Osteoblast (primary cell): ENCODE data around the gene FBLN5. TPM values are rescaled to one million over a fixed set of nuclear protein-coding genes. Genes with fewer than 3 reads are reported as not detected.

Source experiments
- DNase-seq: peaks from one replicate; pipeline ENCODE4 v3.0.0; 2011; ENCODE audit warnings: low spot score, mixed read lengths; ENCODE audit not compliant: insufficient read length; ENCODE audit errors: missing footprints
- H2AFZ ChIP-seq: 2 replicates; pipeline ENCODE4 v1.6.0; 2011; ENCODE audit warnings: mild to moderate bottlenecking, low read length
- H3K27ac ChIP-seq: 2 replicates; pipeline ENCODE4 v1.5.1; 2011; ENCODE audit warnings: mild to moderate bottlenecking, low read depth, low read length, moderate library complexity
- H3K27me3 ChIP-seq: 2 replicates; pipeline ENCODE4 v1.6.0; 2012; ENCODE audit warnings: mild to moderate bottlenecking, control low read depth, inconsistent platforms, low read length, moderate library complexity; ENCODE audit not compliant: insufficient read depth
- H3K36me3 ChIP-seq: 2 replicates; pipeline ENCODE4 v1.5.1; 2011; ENCODE audit warnings: mild to moderate bottlenecking, low read length, control low read depth, moderate library complexity; ENCODE audit not compliant: insufficient read depth
- H3K4me1 ChIP-seq: 2 replicates; pipeline ENCODE4 v1.5.1; 2011; ENCODE audit warnings: mild to moderate bottlenecking, low read length, control low read depth, moderate library complexity; ENCODE audit not compliant: insufficient read depth
- H3K4me2 ChIP-seq: 2 replicates; pipeline ENCODE4 v1.6.0; 2011; ENCODE audit warnings: mild to moderate bottlenecking, low read length; ENCODE audit not compliant: insufficient read depth
- H3K4me3 ChIP-seq: fragments of 200-600 bp; sonication (generic); 3 replicates; pipeline ENCODE4 v1.5.1; 2012; ENCODE audit warnings: mild to moderate bottlenecking, low read length, inconsistent platforms; ENCODE audit not compliant: insufficient read depth
- H3K79me2 ChIP-seq: 2 replicates; pipeline ENCODE4 v1.6.0; 2012; ENCODE audit warnings: mild to moderate bottlenecking, low read length, control low read depth, inconsistent platforms; ENCODE audit not compliant: insufficient read depth
- H3K9me3 ChIP-seq: 2 replicates; pipeline ENCODE4 v1.5.1; 2011; ENCODE audit warnings: low read depth, low read length, control low read depth
- H4K20me1 ChIP-seq: 2 replicates; pipeline ENCODE4 v1.6.0; 2012; ENCODE audit warnings: mild to moderate bottlenecking, low read length, control low read depth; ENCODE audit not compliant: insufficient read depth
- CTCF ChIP-seq: IDR thresholded peaks from 2 replicates; pipeline ENCODE4 v1.5.1; 2011; ENCODE audit warnings: mild to moderate bottlenecking, low read depth, low read length, moderate library complexity; ENCODE audit errors: extremely low read depth
- total RNA-seq: library from RNA; depleted of rRNA; stranded (reverse); fragments of >200 nt; gene quantifications from 2 replicates; pipeline ENCODE4 v1.2.3, GENCODE V29; 2012

The FBLN5 gene
- total RNA-seq, 1 donor = 22.1 TPM

- Histone ChIP-seq H3K4me3 (no peak overlapping the region), H2AFZ (no peak overlapping the region), H3K36me3 (no peaks in the 10 kb centered on the region), H3K79me2 (no peaks in the 10 kb centered on the region), H3K9me3 (no peaks in the 10 kb centered on the region), H3K4me1 (peaks cover 11% of the 10 kb centered on the region), H3K27me3 (no peaks in the 10 kb centered on the region), H4K20me1 (peaks cover 3% of the 10 kb centered on the region), H3K4me2 (no peak overlapping the region), H3K27ac (no peak overlapping the region)
- no peak for TF ChIP-seq CTCF
- DNase-seq = no peak
Measured at GRCh38 chr14:91888641-91889476, 58.6 kb downstream of the FBLN5 start.

DNA sequence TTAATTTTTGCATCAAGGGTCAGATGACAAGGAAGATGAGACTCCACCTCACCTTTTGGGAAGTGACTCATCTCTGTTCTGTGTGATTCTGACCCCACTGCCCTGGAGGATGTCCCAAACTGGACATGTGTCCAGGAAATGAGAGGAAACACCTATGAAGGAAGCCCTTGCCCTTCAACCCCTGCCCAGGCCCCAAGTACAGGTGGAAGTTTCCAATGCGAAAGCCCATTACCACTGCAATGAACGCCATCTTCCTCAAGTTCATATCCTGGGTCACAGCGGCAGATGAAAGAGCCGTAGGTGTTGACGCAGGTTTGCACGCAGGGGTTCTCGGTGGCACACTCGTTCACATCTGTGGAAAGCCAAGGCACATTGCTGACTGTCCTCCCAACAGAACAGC is 60.5 kb downstream of the FBLN5 start:
- no peaks in the 10 kb centered on the region for H3K9me3 ChIP-seq
- H2AFZ ChIP-seq = no peak overlapping the region
- no peaks in the 10 kb centered on the region for H4K20me1 ChIP-seq
- H3K27ac ChIP-seq = no peak overlapping the region
- no peaks in the 10 kb centered on the region for H3K36me3 ChIP-seq
- H3K4me2 ChIP-seq = no peak overlapping the region
- no peak for DNase-seq
- H3K4me1 ChIP-seq = peaks cover 7% of the 10 kb centered on the region
- H3K4me3 ChIP-seq = no peak overlapping the region
- no peaks in the 10 kb centered on the region for H3K27me3 ChIP-seq
- no peaks in the 10 kb centered on the region for H3K79me2 ChIP-seq
- TF ChIP-seq CTCF = no peak

- peaks cover 1% of the 10 kb centered on the region for H3K4me1 ChIP-seq
- H3K4me2 ChIP-seq = no peak overlapping the region
- no peak for TF ChIP-seq CTCF
- H3K36me3 ChIP-seq = no peaks in the 10 kb centered on the region
- no peak overlapping the region for H2AFZ ChIP-seq
- H3K27ac ChIP-seq = no peak overlapping the region
- no peak overlapping the region for H3K4me3 ChIP-seq
- DNase-seq = no peak
- no peaks in the 10 kb centered on the region for H3K79me2 ChIP-seq
- no peaks in the 10 kb centered on the region for H3K9me3 ChIP-seq
- no peaks in the 10 kb centered on the region for H4K20me1 ChIP-seq
- H3K27me3 ChIP-seq = no peaks in the 10 kb centered on the region
Measured at GRCh38 chr14:91885839-91886238, 61.7 kb downstream of the FBLN5 start.

GRCh38 chr14:91885113-91885712 is 62.3 kb downstream of the FBLN5 start:
- no peaks in the 10 kb centered on the region for H4K20me1 ChIP-seq
- no peaks in the 10 kb centered on the region for H3K36me3 ChIP-seq
- H3K79me2 ChIP-seq = no peaks in the 10 kb centered on the region
- no peak for DNase-seq
- no peak overlapping the region for H3K4me2 ChIP-seq
- H3K27me3 ChIP-seq = no peaks in the 10 kb centered on the region
- H3K27ac ChIP-seq = no peak overlapping the region
- H2AFZ ChIP-seq = no peak overlapping the region
- H3K4me3 ChIP-seq = no peak overlapping the region
- TF ChIP-seq CTCF = no peak
- no peaks in the 10 kb centered on the region for H3K9me3 ChIP-seq
- H3K4me1 ChIP-seq = no peaks in the 10 kb centered on the region
